Measurements from ENCODE around the gene PLA1A. TPM values are rescaled to one million over a fixed set of nuclear protein-coding genes. Genes with fewer than 3 reads are reported as not detected.

PLA1A gene
- total and polyA plus RNA-seq, 2 donors (not counting 3 experiments of a cell fraction or from before 2014, with no cell fraction given): 0.07 TPM; not detected in 1

DNA sequence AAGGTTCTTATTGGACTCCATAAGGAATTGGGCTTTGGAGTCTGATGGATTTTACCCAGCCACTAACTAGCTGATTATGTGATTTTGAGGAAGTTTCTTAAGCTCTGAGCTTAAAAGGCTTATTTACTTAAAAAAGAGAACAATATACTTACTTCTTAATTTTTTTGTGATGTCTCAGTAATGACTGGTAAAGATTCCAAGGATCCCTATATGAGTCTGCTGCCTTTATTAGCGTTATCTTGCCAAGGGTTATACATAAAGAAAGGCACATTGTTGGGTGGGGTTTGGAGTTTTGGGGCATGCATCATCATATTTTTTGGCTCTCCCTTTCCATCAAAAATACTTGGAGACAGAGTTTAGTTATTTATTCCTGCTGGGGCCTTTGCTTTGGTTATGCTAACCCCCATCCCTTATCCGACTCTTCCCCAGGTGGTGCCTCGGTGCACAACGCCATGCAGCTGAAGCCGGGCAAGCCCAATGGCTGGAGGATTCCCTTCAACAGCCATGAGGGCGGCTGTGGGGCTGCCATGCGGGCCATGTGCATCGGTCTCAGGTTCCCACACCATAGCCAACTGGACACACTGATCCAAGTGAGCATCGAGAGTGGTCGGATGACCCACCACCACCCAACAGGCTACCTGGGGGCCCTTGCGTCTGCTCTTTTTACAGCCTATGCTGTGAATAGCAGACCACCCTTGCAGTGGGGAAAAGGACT is 11.7 kb upstream of the PLA1A start:
- CTCF ChIA-PET: interaction anchor here (0.9 kb wide), 1 partner anchor 15 kb away, joined by 3 read pairs; no protein-coding TSS in a partner anchor
- Histone ChIP-seq H3K79me2 (ENCODE audit: control insufficient read depth, insufficient read depth, low read length) (no peaks in the 10 kb centered on the region), H3K9ac (replicated peaks; ENCODE audit: extremely low read depth, insufficient read depth, low read length) (no peak overlapping the region), H3K36me3 (ENCODE audit: control insufficient read depth in 2 of 2, extremely low read depth in 1 of 2, insufficient read depth in 2 of 2, low read length in 2 of 2) (no peaks in the 10 kb centered on the region), H3K27ac (ENCODE audit: insufficient read depth, low read depth, low read length) (no peak overlapping the region), H3K27me3 (ENCODE audit: control insufficient read depth in 2 of 2, insufficient read depth in 2 of 2, low read length in 2 of 2) (no peaks in the 10 kb centered on the region), H3K4me3 (replicated peaks in 1 of 3; ENCODE audit: insufficient read depth in 1 of 3, low read depth in 1 of 3, low read length in 3 of 3) (no peak overlapping the region), H2AFZ (ENCODE audit: low read depth, low read length) (no peak overlapping the region), H3K4me2 (ENCODE audit: insufficient read depth, low read length) (no peak overlapping the region), H3K9me3 (replicated peaks; ENCODE audit: control insufficient read depth, insufficient read depth, low read length) (no peaks in the 10 kb centered on the region), H3K4me1 (ENCODE audit: control insufficient read depth, extremely low read depth, insufficient read depth, low read length) (no peaks in the 10 kb centered on the region), H3K9me1 (replicated peaks; ENCODE audit: control insufficient read depth, extremely low read depth, insufficient read depth, low read length) (no peaks in the 10 kb centered on the region), H4K20me1 (replicated peaks; ENCODE audit: control insufficient read depth, extremely low read depth, insufficient read depth, low read length) (no peaks in the 10 kb centered on the region)
- no peak for FAIRE-seq
- BruUV-seq (replicated peaks): no TSS peak
- DNase-seq (ENCODE audit: low read depth, low spot score): no peak
- dilution Hi-C loops (cut with MboI; ENCODE audit: extremely low pct_ligation_motif_present, low sequenced_read_pairs): no loop called here
- intact Hi-C loops (cut with micrococcal nuclease): no loop called here
- POLR2A ChIA-PET: interaction anchor here (0.6 kb wide), 1 partner anchor 52 kb away, joined by 3 read pairs; no protein-coding TSS in a partner anchor
- TF ChIP-seq POLR2AphosphoS5 (IDR thresholded peaks at IDR 0.05; ENCODE audit: insufficient read depth, low read depth, low read length): no peak
- TF ChIP-seq CTCF (IDR thresholded peaks at IDR 0.05; ENCODE audit: extremely low read depth in 1 of 2, insufficient read depth in 1 of 2, low read depth in 1 of 2, low read length in 2 of 2): no peak
- TF ChIP-seq MYC (IDR thresholded peaks at IDR 0.05; ENCODE audit: low read depth, low read length): no peak
- no peak for TF ChIP-seq JUN (IDR thresholded peaks at IDR 0.05; ENCODE audit: borderline replicate concordance, insufficient read depth, insufficient read length, low read depth)
- no peak for TF ChIP-seq POLR2A (IDR thresholded peaks at IDR 0.05; ENCODE audit: low read depth, low read length)
- TF ChIP-seq, protein P1, sequence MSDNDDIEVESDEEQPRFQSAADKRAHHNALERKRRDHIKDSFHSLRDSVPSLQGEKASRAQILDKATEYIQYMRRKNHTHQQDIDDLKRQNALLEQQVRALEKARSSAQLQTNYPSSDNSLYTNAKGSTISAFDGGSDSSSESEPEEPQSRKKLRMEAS (IDR thresholded peaks at IDR 0.05; ENCODE audit: insufficient read depth, insufficient read length): no peak

All from endothelial cell of umbilical vein (primary cell).